B cell (primary cell): Measurements from ENCODE around the gene CTRL. TPM values are rescaled to one million over a fixed set of nuclear protein-coding genes. Genes with fewer than 3 reads are reported as not detected.

Source experiments
- ATAC-seq: fragments of 200-7000 bp; cut with Tn5 transposase; one replicate; pipeline ENCODE4 v1.10.0; 2021; ENCODE audit warnings: low read depth, mild to moderate bottlenecking, moderate number of reproducible peaks, moderate library complexity
- CTCF ChIA-PET: fragments of 350-600 bp; sonication (Branson Sonifier 250); formaldehyde crosslinking; loops from one replicate; lab custom pipeline; 2021; ENCODE audit warnings: antibody characterized with exemption, inconsistent platforms; lab: Charles Lee
- POLR2A ChIA-PET: fragments of 350-600 bp; sonication (Branson Sonifier 250); formaldehyde crosslinking; loops from one replicate; lab custom pipeline; 2021; ENCODE audit warnings: antibody characterized with exemption; lab: Charles Lee
- DNase-seq: peaks from one replicate; pipeline ENCODE4 v3.0.0; 2013
- H2AFZ ChIP-seq: 2 replicates; pipeline ENCODE4 v1.6.1; 2012; ENCODE audit warnings: mild to moderate bottlenecking, low read depth, low read length; ENCODE audit not compliant: insufficient read depth, poor library complexity, severe bottlenecking
- H3K27ac ChIP-seq, 2 donors: 1 replicate in 1 of 2; 2 replicates in 1 of 2; pipeline ENCODE4 v1.5.1; 2012 to 2013; ENCODE audit warnings: low read length in 2 of 2, mild to moderate bottlenecking in 2 of 2, moderate library complexity in 1 of 2
- H3K27me3 ChIP-seq, 4 experiments: fragments of 200-600 bp in 1 of 4; sonication (generic) in 1 of 4; replicated peaks in 1 of 4; 1 replicate in 2 of 4; 2 replicates in 2 of 4; pipeline versions ENCODE4 v1.6.1 to v1.7.0; 2013 to 2016; ENCODE audit warnings: low read length in 3 of 4, mild to moderate bottlenecking in 2 of 4, mixed read lengths in 1 of 4, moderate library complexity in 1 of 4; ENCODE audit not compliant: insufficient read depth in 4 of 4, control insufficient read depth in 3 of 4; ENCODE audit errors: control extremely low read depth in 1 of 4
- H3K36me3 ChIP-seq, 2 experiments: replicated peaks in 1 of 2; 1 replicate in 1 of 2; 2 replicates in 1 of 2; pipeline versions ENCODE4 v1.6.1 to v1.7.1; 2013; ENCODE audit warnings: low read length in 1 of 2; ENCODE audit not compliant: insufficient read depth in 2 of 2, control insufficient read depth in 1 of 2; ENCODE audit errors: control extremely low read depth in 1 of 2, extremely low read depth in 1 of 2
- H3K4me1 ChIP-seq, 2 donors: fragments of 200-600 bp in 1 of 2; sonication (generic) in 1 of 2; 1 replicate in 1 of 2; 2 replicates in 1 of 2; pipeline versions ENCODE4 v1.5.1 to v1.6.1; 2013 to 2017; ENCODE audit warnings: low read length in 2 of 2; ENCODE audit not compliant: control insufficient read depth in 2 of 2, insufficient read depth in 2 of 2
- H3K4me2 ChIP-seq: replicated peaks from 2 replicates; pipeline ENCODE3; 2012; ENCODE audit warnings: mild to moderate bottlenecking, low read depth, low read length; ENCODE audit not compliant: poor library complexity, severe bottlenecking
- H3K4me3 ChIP-seq, 5 experiments: fragments of 200-600 bp in 1 of 5; sonication (generic) in 1 of 5; 1 replicate in 3 of 5; 2 replicates in 2 of 5; pipeline versions ENCODE4 v1.5.1 to v1.7.0; 2011 to 2016; ENCODE audit warnings: low read length in 4 of 5, mild to moderate bottlenecking in 4 of 5, low read depth in 2 of 5, control low read depth in 1 of 5, moderate library complexity in 1 of 5; ENCODE audit not compliant: insufficient read depth in 1 of 5; ENCODE audit errors: control extremely low read depth in 1 of 5, extremely low read depth in 1 of 5
- H3K79me2 ChIP-seq: fragments of 200-600 bp; sonication (generic); one replicate; pipeline ENCODE4 v1.6.0; 2016; ENCODE audit warnings: low read length; ENCODE audit not compliant: control insufficient read depth, insufficient read depth
- H3K9ac ChIP-seq: fragments of 200-600 bp; sonication (generic); 2 replicates; pipeline ENCODE4 v1.6.1; 2017; ENCODE audit warnings: mild to moderate bottlenecking, low read length, moderate library complexity
- H3K9me3 ChIP-seq, 3 donors: one replicate each; pipeline versions ENCODE4 v1.6.1 to v1.7.1; 2013; ENCODE audit warnings: low read length in 2 of 3; ENCODE audit not compliant: control insufficient read depth in 2 of 3, insufficient read depth in 1 of 3; ENCODE audit errors: control extremely low read depth in 1 of 3
- H4K20me1 ChIP-seq: 2 replicates; pipeline ENCODE4 v1.6.0; 2012; ENCODE audit warnings: mild to moderate bottlenecking, low read length; ENCODE audit not compliant: insufficient read depth, control insufficient read depth, poor library complexity, severe bottlenecking
- H3K27ac Mint-ChIP-seq: one replicate; pipeline ENCODE4 v1.8.0; 2021; ENCODE audit warnings: mixed read lengths
- H3K27me3 Mint-ChIP-seq: one replicate; pipeline ENCODE4 v1.8.0; 2021; ENCODE audit warnings: mixed read lengths
- H3K4me1 Mint-ChIP-seq: one replicate; pipeline ENCODE4 v1.8.0; 2021; ENCODE audit warnings: mixed read lengths
- H3K4me3 Mint-ChIP-seq: one replicate; pipeline ENCODE4 v1.8.0; 2021; ENCODE audit warnings: mixed read lengths
- H3K9me3 Mint-ChIP-seq: one replicate; pipeline ENCODE4 v1.8.0; 2022; ENCODE audit warnings: mixed read lengths; ENCODE audit not compliant: insufficient read depth
- CTCF ChIP-seq: fragments of 200-600 bp; IDR thresholded peaks from one replicate; pipeline ENCODE4 v1.8.0; 2022; ENCODE audit warnings: antibody characterized with exemption, mild to moderate bottlenecking
- EZH2 ChIP-seq: IDR thresholded peaks from 2 replicates; pipeline ENCODE4 v1.6.1; 2012; ENCODE audit warnings: borderline replicate concordance, low read depth, mild to moderate bottlenecking, moderate library complexity, low read length; ENCODE audit not compliant: insufficient read depth, poor library complexity, severe bottlenecking
- WGBS: methylation state at CpG from one replicate; pipeline ENCODE4 v1.1.5; 2013; ENCODE audit warnings: missing lambda C conversion rate; ENCODE audit not compliant: insufficient coverage; 5-methylcytosine and 5-hydroxymethylcytosine counted together
- intact Hi-C: fragments of 100-400 bp; cut with micrococcal nuclease; formaldehyde crosslinking; loops from one replicate; pipeline ENCODE4 v1.10.0; 2022
- polyA plus RNA-seq: library from polyadenylated mRNA; depleted of rRNA; stranded (reverse); fragments of >200 nt; gene quantifications from 2 replicates; pipeline ENCODE4 v1.2.3, GENCODE V29; 2012
- total RNA-seq, 2 donors: library from RNA; stranded (reverse); fragments of 120-200 nt in 1 of 2; gene quantifications; 1 replicate in 1 of 2; 2 replicates in 1 of 2; pipeline versions ENCODE4 v1.2.3 to v1.2.4, GENCODE V29; 2013 to 2022

The CTRL gene
- total and polyA plus RNA-seq, 2 donors (not counting 1 experiment from before 2014, with no cell fraction given): 5.8 to 19.0 TPM

GRCh38 chr16:67933805-67934204, 2.1 kb upstream of the CTRL start:
- H3K9me3 Mint-ChIP-seq: no peaks in the 10 kb centered on the region
- Histone ChIP-seq H3K9ac (no peak overlapping the region), H4K20me1 (peaks cover 44% of the 10 kb centered on the region), H3K36me3 (peaks cover 7 to 49% of the 10 kb centered on the region in 2 experiments), H3K4me1 (peaks cover 15 to 26% of the 10 kb centered on the region in 2 donors), H2AFZ (no peak overlapping the region), H3K27me3 (no peaks in the 10 kb centered on the region), H3K4me3 (no peak overlapping the region), H3K79me2 (peaks cover 42% of the 10 kb centered on the region), H3K4me2 (no peak overlapping the region), H3K27ac (no peak overlapping the region), H3K9me3 (no peaks in the 10 kb centered on the region)
- TF ChIP-seq EZH2: no peak
- no peak for TF ChIP-seq CTCF
- no peak for ATAC-seq
- CTCF ChIA-PET: interaction anchor here (0.9 to 6.4 kb wide), 5 partner anchors 50 to 452 kb away, joined by 3 to 29 read pairs (median 21); partner anchors contain the start of genes ATP6V0D1 and NRN1L
- H3K4me1 Mint-ChIP-seq: peaks cover 22% of the 10 kb centered on the region
- POLR2A ChIA-PET: interaction anchor here (0.5 kb wide), 1 partner anchor 118 kb away, joined by 3 read pairs; no protein-coding TSS in a partner anchor
- no peaks in the 10 kb centered on the region for H3K27me3 Mint-ChIP-seq
- intact Hi-C loops: loop anchor here (2.0 kb wide), 1 partner anchor 61 kb away; the partner anchor contains the start of gene EDC4
- no peak for DNase-seq
- no peak overlapping the region for H3K27ac Mint-ChIP-seq
- WGBS: 97% methylated on average over 7 of the region's 7 CpGs
- H3K4me3 Mint-ChIP-seq: peak overlapping the region; percentile 23

GRCh38 chr16:67932462-67932840, 789 bp upstream of the CTRL start:
- H3K27me3 Mint-ChIP-seq: no peaks in the 10 kb centered on the region
- Histone ChIP-seq H4K20me1 (peaks cover 53% of the 10 kb centered on the region), H3K4me1 (peaks cover 13 to 24% of the 10 kb centered on the region in 2 donors), H2AFZ (no peak overlapping the region), H3K36me3 (peaks cover 7 to 59% of the 10 kb centered on the region in 2 experiments), H3K27me3 (no peaks in the 10 kb centered on the region), H3K9ac (no peak overlapping the region), H3K4me3 (no peak overlapping the region), H3K9me3 (no peaks in the 10 kb centered on the region), H3K27ac (no peak overlapping the region), H3K79me2 (peaks cover 43% of the 10 kb centered on the region), H3K4me2 (no peak overlapping the region)
- ChIA-PET POLR2A (no interaction called here), CTCF (interaction anchor here (0.8 to 6.4 kb wide), 4 partner anchors 48 to 264 kb away, joined by 3 to 21 read pairs (median 3); partner anchors contain the start of gene NRN1L)
- peaks cover 28% of the 10 kb centered on the region for H3K4me1 Mint-ChIP-seq
- no peak for ATAC-seq
- no peak overlapping the region for H3K4me3 Mint-ChIP-seq
- peak overlapping the region; percentile 37 for H3K27ac Mint-ChIP-seq
- intact Hi-C loops: no loop called here
- WGBS: 100% methylated on average over 3 of the region's 4 CpGs
- TF ChIP-seq CTCF (no peak), EZH2 (no peak)
- no peaks in the 10 kb centered on the region for H3K9me3 Mint-ChIP-seq
- no peak for DNase-seq
